NB4 (cell line): ENCODE results near the gene ARHGAP24.

ENCODE experiments used
- CTCF ChIP-seq: IDR thresholded peaks from one replicate; pipeline ENCODE4 v1.5.1; 2012; ENCODE audit warnings: low read depth, low read length
- MAX ChIP-seq: IDR thresholded peaks from 2 replicates; pipeline ENCODE4 v1.6.1; 2011; ENCODE audit warnings: low read depth, low read length
- POLR2A ChIP-seq: IDR thresholded peaks from 2 replicates; pipeline ENCODE4 v1.6.1; 2011; ENCODE audit warnings: mild to moderate bottlenecking; ENCODE audit not compliant: insufficient read length; ENCODE audit errors: extremely low read depth

GRCh38 chr4:85823295-85823694, 348.3 kb downstream of the ARHGAP24 start:
- TF ChIP-seq CTCF, result no peak
- no peak for TF ChIP-seq POLR2A
- no peak for TF ChIP-seq MAX
